GM13976 (cell line): ENCODE measurements around the gene CLASRP.

Source experiments
- DNase-seq: peaks from one replicate; pipeline ENCODE4 v3.0.0; 2012; ENCODE audit warnings: low spot score
- CTCF ChIP-seq: IDR thresholded peaks from 2 replicates; pipeline ENCODE4 v1.5.1; 2012; ENCODE audit warnings: borderline replicate concordance, mild to moderate bottlenecking; ENCODE audit not compliant: insufficient read depth; ENCODE audit errors: extremely low read depth, missing control alignments, control extremely low read depth
- in situ Hi-C: fragments of 300-500 bp; cut with MboI; formaldehyde crosslinking; loops from one replicate; pipeline ENCODE4 v1.12.0; 2022; ENCODE audit warnings: low sequenced_read_pairs, mixed read lengths, inconsistent platforms; ENCODE audit not compliant: unreplicated experiment

Gene CLASRP

GRCh38 chr19:45037393-45038169 is 1.3 kb upstream of the CLASRP start:
- no peak for TF ChIP-seq CTCF
- in situ Hi-C loops = no loop called here
- DNase-seq = no peak

- in situ Hi-C loops = no loop called here
- DNase-seq = no peak
- no peak for TF ChIP-seq CTCF
These were observed 1.4 kb downstream of the CLASRP start for GRCh38 chr19:45040059-45040771.

- no peak for TF ChIP-seq CTCF
- no peak for DNase-seq
- in situ Hi-C loops = no loop called here
These were observed 2.3 kb downstream of the CLASRP start for GRCh38 chr19:45041125-45041524.

GRCh38 chr19:45045671-45046353 is 7.0 kb downstream of the CLASRP start:
- in situ Hi-C loops = no loop called here
- DNase-seq = no peak
- no peak for TF ChIP-seq CTCF

GRCh38 chr19:45046355-45046754 is 7.5 kb downstream of the CLASRP start:
- TF ChIP-seq CTCF = no peak
- in situ Hi-C loops = no loop called here
- no peak for DNase-seq

- in situ Hi-C loops = no loop called here
- peak; percentile 71 for DNase-seq
- TF ChIP-seq CTCF = no peak
These were observed 8.4 kb downstream of the CLASRP start for GRCh38 chr19:45047188-45047797.
